PC-9 (cell line): ENCODE results near the gene DOHH.

Experiments used
- EZH2 ChIP-seq: fragments of 200-600 bp; sonication (generic); IDR thresholded peaks from 2 replicates; pipeline ENCODE4 v1.8.0; 2017; ENCODE audit warnings: antibody characterized with exemption, low read depth
- TF ChIP-seq, protein P1 (sequence below): fragments of 200-600 bp; sonication (generic); conservative IDR thresholded peaks from 2 replicates; pipeline ENCODE4 v1.6.1; 2017; ENCODE audit warnings: mixed run types, antibody characterized with exemption, mild to moderate bottlenecking, moderate library complexity

DNA sequence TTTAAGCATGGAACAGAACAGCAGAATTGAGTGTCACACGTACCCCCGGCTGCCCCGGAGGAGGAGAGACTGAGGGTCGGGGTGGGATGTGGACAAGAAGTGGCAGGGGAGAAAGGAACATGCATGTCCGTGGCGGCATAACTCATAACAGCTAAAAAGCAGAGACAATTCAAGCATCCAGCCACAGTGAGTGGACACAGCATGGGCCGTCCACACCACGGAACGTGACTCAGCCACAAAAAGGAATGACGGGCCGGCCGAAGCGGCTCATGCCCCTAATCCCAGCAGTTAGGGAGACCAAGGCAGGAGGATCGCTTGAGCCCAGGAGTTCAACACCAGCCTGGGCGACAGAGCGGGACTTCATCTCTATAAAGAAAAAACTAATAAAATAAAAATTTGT lies 7.6 kb downstream of the DOHH start:
- TF ChIP-seq, protein P1, sequence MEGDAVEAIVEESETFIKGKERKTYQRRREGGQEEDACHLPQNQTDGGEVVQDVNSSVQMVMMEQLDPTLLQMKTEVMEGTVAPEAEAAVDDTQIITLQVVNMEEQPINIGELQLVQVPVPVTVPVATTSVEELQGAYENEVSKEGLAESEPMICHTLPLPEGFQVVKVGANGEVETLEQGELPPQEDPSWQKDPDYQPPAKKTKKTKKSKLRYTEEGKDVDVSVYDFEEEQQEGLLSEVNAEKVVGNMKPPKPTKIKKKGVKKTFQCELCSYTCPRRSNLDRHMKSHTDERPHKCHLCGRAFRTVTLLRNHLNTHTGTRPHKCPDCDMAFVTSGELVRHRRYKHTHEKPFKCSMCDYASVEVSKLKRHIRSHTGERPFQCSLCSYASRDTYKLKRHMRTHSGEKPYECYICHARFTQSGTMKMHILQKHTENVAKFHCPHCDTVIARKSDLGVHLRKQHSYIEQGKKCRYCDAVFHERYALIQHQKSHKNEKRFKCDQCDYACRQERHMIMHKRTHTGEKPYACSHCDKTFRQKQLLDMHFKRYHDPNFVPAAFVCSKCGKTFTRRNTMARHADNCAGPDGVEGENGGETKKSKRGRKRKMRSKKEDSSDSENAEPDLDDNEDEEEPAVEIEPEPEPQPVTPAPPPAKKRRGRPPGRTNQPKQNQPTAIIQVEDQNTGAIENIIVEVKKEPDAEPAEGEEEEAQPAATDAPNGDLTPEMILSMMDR: no peak
- no peak for TF ChIP-seq EZH2
